22Rv1 (cell line): ENCODE measurements around the gene TSC22D1.

Experiments
- ZFX ChIP-seq: fragments of 450-650 bp; IDR thresholded peaks from 2 replicates; pipeline ENCODE4 v1.6.1; 2017; ENCODE audit warnings: antibody characterized with exemption, borderline replicate concordance
- TF ChIP-seq, protein P1 (sequence below): fragments of 450-650 bp; IDR thresholded peaks from 2 replicates; pipeline ENCODE4 v1.5.1; 2017; ENCODE audit warnings: mild to moderate bottlenecking

- TF ChIP-seq, protein P1, sequence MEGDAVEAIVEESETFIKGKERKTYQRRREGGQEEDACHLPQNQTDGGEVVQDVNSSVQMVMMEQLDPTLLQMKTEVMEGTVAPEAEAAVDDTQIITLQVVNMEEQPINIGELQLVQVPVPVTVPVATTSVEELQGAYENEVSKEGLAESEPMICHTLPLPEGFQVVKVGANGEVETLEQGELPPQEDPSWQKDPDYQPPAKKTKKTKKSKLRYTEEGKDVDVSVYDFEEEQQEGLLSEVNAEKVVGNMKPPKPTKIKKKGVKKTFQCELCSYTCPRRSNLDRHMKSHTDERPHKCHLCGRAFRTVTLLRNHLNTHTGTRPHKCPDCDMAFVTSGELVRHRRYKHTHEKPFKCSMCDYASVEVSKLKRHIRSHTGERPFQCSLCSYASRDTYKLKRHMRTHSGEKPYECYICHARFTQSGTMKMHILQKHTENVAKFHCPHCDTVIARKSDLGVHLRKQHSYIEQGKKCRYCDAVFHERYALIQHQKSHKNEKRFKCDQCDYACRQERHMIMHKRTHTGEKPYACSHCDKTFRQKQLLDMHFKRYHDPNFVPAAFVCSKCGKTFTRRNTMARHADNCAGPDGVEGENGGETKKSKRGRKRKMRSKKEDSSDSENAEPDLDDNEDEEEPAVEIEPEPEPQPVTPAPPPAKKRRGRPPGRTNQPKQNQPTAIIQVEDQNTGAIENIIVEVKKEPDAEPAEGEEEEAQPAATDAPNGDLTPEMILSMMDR: no peak
- no peak for TF ChIP-seq ZFX
Observed at GRCh38 chr13:44429311-44429710, 146.8 kb downstream of the TSC22D1 start.
